IgD-negative memory B cell (primary cell): ENCODE results near the gene SLC35E4. TPM values are rescaled to one million over a fixed set of nuclear protein-coding genes. Genes with fewer than 3 reads are reported as not detected.

Source experiments
- H3K27ac Mint-ChIP-seq, 3 donors: one replicate each; pipeline ENCODE4 v1.8.0; 2020 to 2022; ENCODE audit warnings: mild to moderate bottlenecking in 3 of 3, mixed read lengths in 3 of 3, moderate library complexity in 1 of 3
- H3K27me3 Mint-ChIP-seq: one replicate; pipeline ENCODE4 v1.8.0; 2021; ENCODE audit warnings: mixed read lengths
- H3K36me3 Mint-ChIP-seq: one replicate; pipeline ENCODE4 v1.8.0; 2020; ENCODE audit warnings: mild to moderate bottlenecking, mixed read lengths
- H3K4me1 Mint-ChIP-seq, 3 donors: one replicate each; pipeline ENCODE4 v1.8.0; 2020 to 2022; ENCODE audit warnings: mixed read lengths in 3 of 3, mild to moderate bottlenecking in 1 of 3
- H3K4me3 Mint-ChIP-seq, 4 donors: one replicate each; pipeline ENCODE4 v1.8.0; 2020 to 2022; ENCODE audit warnings: mild to moderate bottlenecking in 4 of 4, mixed read lengths in 4 of 4, moderate library complexity in 3 of 4
- H3K9me3 Mint-ChIP-seq, 3 donors: one replicate each; pipeline ENCODE4 v1.8.0; 2020 to 2021; ENCODE audit warnings: mixed read lengths in 3 of 3, mild to moderate bottlenecking in 1 of 3
- polyA plus RNA-seq: library from polyadenylated mRNA; unstranded; fragments of 300-500 nt; fragmentation: Illumina TruSeq; gene quantifications from one replicate; pipeline ENCODE4 v1.2.3, GENCODE V29; 2021

The SLC35E4 gene
- polyA plus RNA-seq, 1 donor from 2014 or later = 1.5 TPM

DNA sequence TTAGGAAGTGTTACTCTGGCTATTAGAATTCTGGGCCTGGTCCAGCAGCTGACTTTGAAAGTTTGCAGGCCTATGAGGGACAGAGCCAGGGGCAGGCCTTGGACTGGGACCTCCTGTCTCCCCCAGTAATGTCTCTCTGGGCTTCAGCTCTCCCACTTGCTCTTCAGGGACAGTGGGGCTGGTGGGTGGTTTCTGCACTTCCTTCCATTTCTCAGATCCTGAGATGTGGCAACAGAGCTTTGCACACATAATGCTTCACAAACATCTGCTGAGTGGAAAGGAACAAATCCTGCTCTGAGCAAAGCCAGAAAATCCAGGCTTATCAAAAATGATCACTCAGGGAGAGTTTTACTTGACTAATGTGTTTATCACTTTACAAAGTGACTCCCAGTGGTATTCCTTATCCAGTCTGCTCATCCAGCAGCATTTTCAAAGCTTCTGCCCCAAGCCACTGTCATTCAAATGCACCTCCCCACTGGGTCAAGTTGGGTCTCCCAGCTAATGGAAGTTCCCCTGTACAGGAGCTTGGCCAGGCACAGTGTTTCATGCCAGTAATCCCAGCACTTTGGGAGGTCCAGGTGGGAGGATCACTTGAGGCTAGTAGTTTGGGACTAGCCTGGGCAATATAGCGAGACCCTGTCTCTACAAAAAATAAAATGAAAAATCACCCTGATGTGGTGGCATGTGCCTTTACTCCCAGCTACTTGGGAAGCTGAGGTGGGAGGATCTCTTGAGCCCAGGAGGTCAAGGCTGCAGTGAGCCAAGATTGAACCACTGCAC lies 45.6 kb downstream of the SLC35E4 start:
- Mint-ChIP-seq H3K36me3 (no peaks in the 10 kb centered on the region), H3K27me3 (peaks cover 19% of the 10 kb centered on the region), H3K4me3 (no peak overlapping the region), H3K27ac (no peak overlapping the region), H3K4me1 (no peaks in the 10 kb centered on the region), H3K9me3 (no peaks in the 10 kb centered on the region)

DNA sequence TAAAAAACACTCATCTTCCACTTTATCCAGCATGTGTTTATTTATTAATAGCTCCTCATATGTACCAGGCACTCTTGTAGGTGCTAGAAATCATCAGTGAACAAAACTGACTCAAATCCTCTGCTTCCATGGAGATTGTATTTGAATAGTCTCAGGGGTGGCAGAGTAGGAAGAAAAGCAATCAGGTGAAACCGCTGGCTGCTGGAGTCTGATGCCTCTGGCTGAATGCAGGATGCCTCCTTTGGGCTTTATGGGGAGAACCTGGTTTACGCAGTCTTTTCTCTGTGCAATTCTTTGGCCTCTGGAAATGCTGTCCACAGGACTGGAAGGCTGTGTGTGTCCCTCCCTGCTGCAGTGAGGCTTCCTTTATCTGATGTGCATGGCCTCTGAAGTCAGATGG lies 46.2 kb downstream of the SLC35E4 start:
- Mint-ChIP-seq H3K4me3 (no peak overlapping the region), H3K4me1 (no peaks in the 10 kb centered on the region), H3K27ac (no peak overlapping the region), H3K36me3 (no peaks in the 10 kb centered on the region), H3K27me3 (peaks cover 15% of the 10 kb centered on the region), H3K9me3 (no peaks in the 10 kb centered on the region)

GRCh38 chr22:30685178-30685577 lies 49.6 kb downstream of the SLC35E4 start:
- Mint-ChIP-seq H3K36me3 (no peaks in the 10 kb centered on the region), H3K4me3 (no peak overlapping the region), H3K27ac (peak overlapping the region in 1 of 3 donors; percentile 45), H3K4me1 (peaks cover 0 to 3% (median 0%) of the 10 kb centered on the region in 3 donors), H3K27me3 (peaks cover 4% of the 10 kb centered on the region), H3K9me3 (no peaks in the 10 kb centered on the region)

GRCh38 chr22:30687358-30687757 lies 51.8 kb downstream of the SLC35E4 start:
- Mint-ChIP-seq H3K36me3 (no peaks in the 10 kb centered on the region), H3K4me3 (no peak overlapping the region), H3K9me3 (no peaks in the 10 kb centered on the region), H3K27ac (no peak overlapping the region), H3K27me3 (peaks cover 4% of the 10 kb centered on the region), H3K4me1 (peaks cover 0 to 3% (median 0%) of the 10 kb centered on the region in 3 donors)

GRCh38 chr22:30689622-30690021 lies 54.0 kb downstream of the SLC35E4 start:
- no peaks in the 10 kb centered on the region for H3K9me3 Mint-ChIP-seq
- H3K4me3 Mint-ChIP-seq = no peak overlapping the region

DNA sequence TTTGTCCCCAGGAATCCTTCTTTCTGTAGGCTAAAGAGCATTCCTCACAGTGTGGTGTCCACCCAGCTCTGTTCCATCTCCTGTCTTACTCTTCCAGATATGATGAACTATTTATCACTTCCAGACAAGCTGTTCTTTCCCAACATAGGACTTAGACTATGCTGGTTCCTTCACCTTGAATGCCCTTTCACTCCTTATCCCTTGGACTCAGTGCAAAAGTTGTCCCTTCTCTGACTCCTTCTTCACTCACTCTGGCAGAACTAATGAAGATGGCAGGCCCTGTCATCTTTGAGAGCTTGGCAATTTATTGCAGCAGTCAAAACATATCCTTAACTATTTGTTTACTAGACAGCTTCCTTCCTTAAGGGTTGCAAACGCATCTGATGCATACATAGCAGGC lies 55.6 kb downstream of the SLC35E4 start:
- Mint-ChIP-seq H3K9me3 (no peaks in the 10 kb centered on the region), H3K4me1 (peaks cover 5 to 7% (median 5%) of the 10 kb centered on the region in 3 donors), H3K27me3 (no peaks in the 10 kb centered on the region), H3K27ac (peak overlapping the region in 1 of 3 donors; percentile 5), H3K36me3 (no peaks in the 10 kb centered on the region), H3K4me3 (peak overlapping the region in 1 of 4 donors; percentile 3)

More at GRCh38 chr22:30689622-30690021, 54.0 kb downstream of the SLC35E4 start:
- peaks cover 4% of the 10 kb centered on the region for H3K27me3 Mint-ChIP-seq
- H3K27ac Mint-ChIP-seq = peak overlapping the region in 1 of 3 donors; percentile 71
- H3K4me1 Mint-ChIP-seq = peaks cover 5 to 7% (median 5%) of the 10 kb centered on the region in 3 donors
- H3K36me3 Mint-ChIP-seq = no peaks in the 10 kb centered on the region

DNA sequence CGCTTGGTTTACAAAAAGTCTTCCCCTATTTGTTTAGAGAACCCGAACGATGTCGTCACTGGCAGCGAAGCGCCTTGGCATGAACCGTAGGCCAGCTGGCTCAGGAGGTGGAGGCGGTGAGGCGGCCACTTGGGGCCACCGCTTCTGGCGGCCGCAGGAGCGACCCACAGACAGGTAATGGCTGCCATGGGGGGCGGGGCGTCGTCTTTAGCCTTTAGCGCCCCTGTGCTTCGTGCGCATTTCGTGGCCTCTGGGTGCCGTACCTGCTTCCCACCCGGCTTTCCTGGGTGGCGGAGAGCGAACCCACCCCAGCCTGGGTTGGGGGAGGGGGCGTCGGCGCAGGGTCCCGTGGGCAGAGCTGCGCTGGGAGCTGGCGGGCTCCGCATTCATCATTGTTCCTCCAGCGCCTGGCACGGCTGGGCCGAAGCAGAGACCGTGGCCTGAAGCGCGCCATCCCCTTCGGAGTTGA lies 58.6 kb downstream of the SLC35E4 start:
- Mint-ChIP-seq H3K9me3 (no peaks in the 10 kb centered on the region), H3K36me3 (no peaks in the 10 kb centered on the region), H3K4me3 (peak overlapping the region; percentile 88 to 98 (median 91)), H3K4me1 (peaks cover 5 to 7% (median 5%) of the 10 kb centered on the region in 3 donors), H3K27ac (peak overlapping the region in 1 of 3 donors; percentile 89), H3K27me3 (peaks cover 1% of the 10 kb centered on the region)

DNA sequence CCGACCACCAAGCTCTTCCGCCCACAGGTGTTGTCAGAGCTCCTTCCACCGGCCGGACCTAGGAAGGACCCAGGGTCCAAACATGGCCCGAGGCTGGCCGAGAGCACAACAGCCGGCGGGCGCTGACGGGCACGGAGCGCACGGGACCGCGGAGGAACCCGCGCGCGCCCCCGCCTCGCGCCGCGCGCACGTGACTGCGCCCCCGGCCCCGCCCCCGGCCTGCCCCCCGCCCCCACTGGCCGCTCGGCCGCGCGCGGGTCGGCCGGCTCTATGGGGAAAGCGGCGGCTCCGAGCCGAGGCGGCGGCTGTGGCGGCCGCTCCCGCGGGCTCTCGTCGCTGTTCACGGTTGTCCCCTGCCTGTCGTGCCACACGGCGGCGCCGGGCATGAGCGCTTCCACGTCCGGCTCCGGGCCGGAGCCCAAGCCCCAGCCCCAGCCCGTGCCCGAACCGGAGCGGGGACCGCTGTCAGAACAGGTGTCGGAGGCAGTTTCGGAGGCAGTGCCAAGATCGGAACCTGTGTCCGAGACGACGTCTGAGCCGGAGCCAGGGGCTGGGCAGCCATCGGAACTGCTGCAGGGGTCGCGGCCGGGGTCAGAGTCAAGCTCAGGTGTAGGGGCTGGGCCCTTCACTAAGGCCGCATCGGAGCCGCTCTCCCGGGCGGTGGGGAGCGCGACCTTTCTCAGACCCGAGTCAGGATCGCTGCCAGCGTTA lies 59.2 kb downstream of the SLC35E4 start, which contains the start of gene OSBP2:
Gene OSBP2 (plus strand): TSS at position 235 of the 711 bp plus-strand sequence. CDS start 36 bp downstream, at position 271.
- Mint-ChIP-seq H3K4me1 (peaks cover 4 to 5% (median 5%) of the 10 kb centered on the region in 3 donors), H3K4me3 (peak within 1 kb of the TSS; percentile 88 to 98 (median 91)), H3K9me3 (no peaks in the 10 kb centered on the region), H3K36me3 (no peaks in the 10 kb centered on the region), H3K27ac (peak within 1 kb of the TSS; percentile 31 to 89 (median 40)), H3K27me3 (peaks cover 1% of the 10 kb centered on the region)

DNA sequence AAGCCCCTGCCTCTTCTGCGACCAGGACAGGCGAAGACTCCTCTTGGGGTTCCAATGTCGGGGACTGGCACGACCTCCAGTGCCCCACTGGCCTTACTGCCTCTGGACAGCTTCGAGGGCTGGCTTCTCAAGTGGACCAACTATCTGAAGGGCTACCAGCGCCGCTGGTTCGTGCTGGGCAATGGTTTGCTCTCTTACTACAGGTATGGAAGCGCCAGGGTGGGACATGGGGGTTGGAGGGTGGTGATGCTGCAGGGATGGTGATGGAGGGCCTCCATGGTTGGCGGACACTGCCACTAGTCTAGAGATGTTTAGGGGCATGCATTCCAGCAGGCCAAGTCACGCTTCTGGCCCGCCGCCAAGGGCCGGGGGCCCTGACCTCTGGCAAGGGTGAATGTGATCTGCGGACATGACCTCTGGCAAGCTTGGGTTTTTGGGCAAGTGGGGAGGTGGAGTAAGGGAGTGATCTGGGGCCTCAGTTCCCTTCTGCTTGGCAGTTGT lies 59.8 kb downstream of the SLC35E4 start:
- Mint-ChIP-seq H3K9me3 (no peaks in the 10 kb centered on the region), H3K4me3 (peak overlapping the region; percentile 72 to 91 (median 81)), H3K4me1 (peaks cover 4 to 5% (median 5%) of the 10 kb centered on the region in 3 donors), H3K27ac (peak overlapping the region in 2 of 3 donors; percentile 40 to 59), H3K27me3 (peaks cover 1% of the 10 kb centered on the region), H3K36me3 (no peaks in the 10 kb centered on the region)

- peaks cover 1% of the 10 kb centered on the region for H3K27me3 Mint-ChIP-seq
- no peaks in the 10 kb centered on the region for H3K36me3 Mint-ChIP-seq
- peak overlapping the region in 3 of 4 donors; percentile 63 to 91 (median 88) for H3K4me3 Mint-ChIP-seq
- H3K27ac Mint-ChIP-seq = peak overlapping the region in 1 of 3 donors; percentile 40
- H3K9me3 Mint-ChIP-seq = no peaks in the 10 kb centered on the region
- H3K4me1 Mint-ChIP-seq = peaks cover 4 to 5% (median 5%) of the 10 kb centered on the region in 3 donors
These were observed 60.5 kb downstream of the SLC35E4 start for GRCh38 chr22:30695871-30696655.

Other genes with a start within 250 kb of the SLC35E4 start
- gene RNF215, start 248.4 kb upstream of the SLC35E4 start, polyA plus RNA-seq = 0.20 TPM
- 1.1 TPM for gene SEC14L2, start 238.8 kb upstream of the SLC35E4 start, polyA plus RNA-seq
- gene MTFP1, start 210.0 kb upstream of the SLC35E4 start, polyA plus RNA-seq = 27.8 TPM
- gene SEC14L3, start 163.8 kb upstream of the SLC35E4 start, polyA plus RNA-seq = not detected
- gene SEC14L4, start 130.1 kb upstream of the SLC35E4 start, polyA plus RNA-seq = not detected
- not detected for gene SEC14L6, start 89.0 kb upstream of the SLC35E4 start, polyA plus RNA-seq
- not detected for gene GAL3ST1, start 61.1 kb upstream of the SLC35E4 start, polyA plus RNA-seq
- 36.3 TPM for gene PES1, start 43.9 kb upstream of the SLC35E4 start, polyA plus RNA-seq
- 0.48 TPM for gene TCN2, start 28.6 kb upstream of the SLC35E4 start, polyA plus RNA-seq
- 11.4 TPM for gene DUSP18, start 32.1 kb downstream of the SLC35E4 start, polyA plus RNA-seq
- 0.93 TPM for gene OSBP2, start 59.1 kb downstream of the SLC35E4 start, polyA plus RNA-seq